Stimulated activated CD4-positive, alpha-beta T cell treated with anti-CD3 and anti-CD28 coated beads, Interleukin-1b, Interleukin-23, amount 100 ng/mL, for 24 hours (primary cell): ENCODE measurements around the gene LUZP2.

Experiments used
- DNase-seq, 4 experiments: peaks; one replicate each; pipeline ENCODE4 v3.0.0-alpha.2; 2020; ENCODE audit warnings: low read depth in 4 of 4, low spot score in 1 of 4

LUZP2 gene

DNA sequence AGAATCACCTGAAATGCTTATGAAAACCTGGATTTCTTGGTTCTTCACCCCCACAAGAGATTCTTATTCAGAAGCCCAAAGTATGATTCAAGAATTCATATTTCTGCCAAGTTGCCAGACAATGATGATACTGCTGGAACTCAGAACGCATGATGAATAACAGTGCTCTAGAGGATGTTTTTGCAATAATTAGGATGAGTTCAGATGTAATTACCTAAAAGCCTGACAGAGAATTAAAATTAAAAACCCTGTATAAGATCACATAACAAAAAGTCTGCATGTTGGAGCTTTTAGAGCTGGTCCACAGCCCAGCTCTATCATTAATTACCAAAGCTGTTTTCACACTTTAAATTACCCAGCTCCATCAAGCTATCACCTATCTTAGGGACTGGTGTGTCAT lies 211.8 kb downstream of the LUZP2 start:
- no peak for DNase-seq

DNA sequence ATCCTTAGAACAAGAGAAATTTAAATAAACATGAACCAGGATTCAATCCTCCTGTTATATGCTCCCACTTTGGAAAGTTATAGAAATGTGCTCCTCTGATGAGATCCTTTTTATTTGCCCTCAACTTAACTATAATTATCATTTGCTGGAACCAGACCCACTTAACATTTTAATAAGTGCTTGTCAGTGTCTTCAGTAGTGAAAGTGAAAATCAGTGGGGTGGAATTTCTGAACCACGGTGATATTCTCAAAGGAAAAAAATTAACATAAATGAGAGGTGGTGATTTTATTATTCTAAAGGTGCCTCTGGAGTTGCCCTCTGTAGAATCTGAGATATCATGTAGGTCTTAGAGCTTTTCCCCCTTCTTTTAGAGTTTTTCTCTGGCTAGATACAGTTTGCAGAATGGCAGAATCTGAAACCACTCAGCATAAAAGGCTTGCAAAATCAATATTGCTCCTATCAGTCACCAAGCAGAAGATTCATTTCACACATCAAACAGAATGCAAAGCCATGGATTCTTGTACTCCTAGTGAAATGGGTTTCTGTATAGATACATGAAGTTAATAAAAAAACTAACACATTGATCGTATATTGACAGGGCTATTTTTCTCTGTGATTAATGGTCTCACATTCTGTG lies 213.2 kb downstream of the LUZP2 start:
- DNase-seq: no peak

GRCh38 chr11:24714601-24715000 lies 217.7 kb downstream of the LUZP2 start:
- no peak for DNase-seq

GRCh38 chr11:24716403-24716802 lies 219.6 kb downstream of the LUZP2 start:
- no peak for DNase-seq

DNA sequence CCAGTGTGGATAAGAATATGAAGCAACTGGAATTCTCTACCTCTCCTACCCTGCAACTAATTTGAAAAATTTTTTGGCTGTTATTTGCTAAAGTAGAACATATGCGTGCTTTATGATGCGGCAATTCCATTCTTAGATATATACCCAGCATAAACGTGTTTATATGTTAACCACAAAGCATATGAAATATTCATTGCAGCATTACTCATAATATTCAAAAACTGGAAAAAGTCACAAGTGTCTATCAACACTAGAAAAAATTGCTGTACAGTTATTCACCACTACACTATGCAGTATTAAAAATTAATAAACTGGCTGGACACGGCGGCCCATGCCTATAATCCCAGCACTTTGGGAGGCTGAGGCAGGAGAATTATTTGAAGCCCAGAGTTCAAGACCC lies 226.4 kb downstream of the LUZP2 start:
- no peak for DNase-seq

GRCh38 chr11:24731554-24731953 lies 234.7 kb downstream of the LUZP2 start:
- DNase-seq: no peak

DNA sequence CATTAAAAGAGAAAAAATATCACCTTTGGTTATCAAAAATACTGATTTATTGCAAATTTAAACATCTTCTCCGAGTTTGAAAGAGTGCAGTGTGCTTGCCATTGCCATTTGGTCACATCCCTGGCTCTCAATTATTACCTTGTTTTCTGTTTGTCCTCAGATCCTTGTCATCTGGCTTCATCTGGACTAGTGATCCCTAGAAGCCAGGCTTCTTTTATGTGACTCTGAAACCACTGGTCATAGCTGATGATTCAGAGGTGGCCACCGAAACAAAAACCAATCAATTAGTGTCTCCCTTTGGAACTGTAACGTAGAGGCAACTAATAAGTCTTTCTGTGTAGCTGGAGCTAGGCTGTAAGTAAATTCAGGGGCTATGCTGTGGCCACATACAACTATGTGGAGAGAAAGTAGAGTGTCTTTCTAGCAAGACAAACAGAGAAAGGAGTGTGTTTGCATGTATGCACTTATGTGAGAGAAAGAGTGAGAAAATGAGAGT lies 237.9 kb downstream of the LUZP2 start:
- no peak for DNase-seq

DNA sequence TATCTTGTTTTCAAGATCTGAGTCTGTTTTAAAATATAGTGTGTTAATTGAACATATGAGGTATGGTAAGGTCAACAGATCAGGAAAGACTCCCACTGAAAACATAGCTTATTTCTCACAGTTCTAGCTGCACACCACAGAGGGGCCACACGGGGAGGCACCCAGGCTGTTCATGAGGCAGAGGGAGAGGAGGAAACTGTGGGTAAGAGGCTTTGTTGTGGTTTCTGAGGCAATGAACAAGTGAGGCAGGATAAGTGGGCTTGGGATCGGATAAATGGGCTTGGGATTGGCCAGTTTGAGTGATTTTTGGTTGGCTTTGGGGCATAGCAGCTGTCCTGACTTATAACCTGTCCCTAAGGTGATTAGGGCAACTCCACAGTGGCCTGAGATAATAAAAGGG lies 242.1 kb downstream of the LUZP2 start:
- DNase-seq: no peak

- no peak for DNase-seq
Measured at GRCh38 chr11:24739637-24740036, 242.8 kb downstream of the LUZP2 start.

- no peak for DNase-seq
Measured at GRCh38 chr11:24747275-24748251, 250.7 kb downstream of the LUZP2 start.

GRCh38 chr11:24748261-24748660 lies 251.4 kb downstream of the LUZP2 start:
- no peak for DNase-seq

- no peak for DNase-seq
Measured at GRCh38 chr11:24754406-24754805, 257.6 kb downstream of the LUZP2 start.

DNA sequence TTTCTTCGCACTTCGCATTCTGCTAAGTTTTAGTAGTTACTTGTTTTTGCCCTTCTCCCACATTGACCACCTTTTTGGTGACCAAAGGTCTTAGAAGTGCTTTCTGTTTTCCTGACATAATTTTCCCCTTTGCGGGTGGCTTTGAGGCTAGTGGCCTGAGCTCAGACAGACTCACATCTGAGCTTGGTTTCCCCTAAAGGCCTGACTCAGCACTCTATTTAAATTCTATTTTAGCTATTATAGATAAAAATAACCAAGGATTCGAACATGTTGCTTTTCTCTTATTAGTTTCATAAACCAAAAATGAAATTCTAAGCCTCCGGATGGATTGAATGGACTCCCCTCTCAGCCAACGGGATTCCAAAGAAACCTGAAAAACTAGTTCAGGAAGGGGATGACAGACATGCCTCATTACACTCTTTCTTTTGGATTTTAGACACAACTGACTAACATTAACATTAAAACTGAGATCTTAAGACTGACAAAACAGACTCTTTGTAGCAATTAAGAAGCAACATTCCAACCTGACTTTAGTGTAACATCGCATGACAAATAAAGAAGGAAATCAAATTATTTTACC lies 258.5 kb downstream of the LUZP2 start:
- DNase-seq: no peak

- DNase-seq: no peak
Measured at GRCh38 chr11:24759742-24760141, 262.9 kb downstream of the LUZP2 start.

DNA sequence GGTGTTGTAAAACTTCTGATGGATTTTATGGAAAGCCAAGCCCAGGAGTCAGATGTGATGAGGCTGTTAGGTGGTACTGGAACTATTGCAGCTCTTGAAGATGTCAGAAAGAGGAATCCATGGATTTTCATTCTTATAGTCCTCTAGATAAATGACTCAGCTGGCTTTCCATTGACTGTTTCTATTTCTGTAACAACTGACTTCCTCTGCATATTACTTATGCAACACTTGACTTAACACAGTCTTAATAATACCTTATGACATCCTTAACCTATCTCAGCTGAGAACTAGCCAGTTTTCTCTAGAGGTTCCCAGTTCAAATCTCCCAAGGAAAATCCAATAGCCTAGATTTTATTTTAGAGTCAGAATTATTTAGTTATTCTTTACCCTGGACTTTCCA lies 263.8 kb downstream of the LUZP2 start:
- no peak for DNase-seq

GRCh38 chr11:24762076-24762475 lies 265.2 kb downstream of the LUZP2 start:
- DNase-seq: no peak

- DNase-seq: no peak
Measured at GRCh38 chr11:24767411-24767810, 270.6 kb downstream of the LUZP2 start.

DNA sequence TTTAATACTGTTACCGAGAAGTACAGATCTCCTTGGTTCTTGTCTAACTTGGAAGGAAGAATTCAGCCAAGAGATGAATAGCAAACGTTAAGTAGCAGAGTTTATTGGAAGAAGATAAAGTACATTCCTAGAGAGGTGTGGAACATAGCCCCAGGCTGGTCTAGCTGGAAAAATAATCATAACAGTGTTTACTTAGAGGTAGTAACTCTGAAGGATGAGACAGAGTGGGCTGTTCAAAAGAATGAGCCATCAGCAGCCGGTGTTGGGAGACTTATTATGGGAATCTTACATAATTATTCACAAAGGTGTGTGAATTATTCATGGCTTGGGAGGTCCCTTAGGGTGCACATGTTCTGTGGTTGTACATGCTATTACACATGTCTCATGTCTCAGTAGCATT lies 276.5 kb downstream of the LUZP2 start:
- DNase-seq: no peak

- DNase-seq: no peak
Measured at GRCh38 chr11:24779791-24780190, 282.9 kb downstream of the LUZP2 start.

DNA sequence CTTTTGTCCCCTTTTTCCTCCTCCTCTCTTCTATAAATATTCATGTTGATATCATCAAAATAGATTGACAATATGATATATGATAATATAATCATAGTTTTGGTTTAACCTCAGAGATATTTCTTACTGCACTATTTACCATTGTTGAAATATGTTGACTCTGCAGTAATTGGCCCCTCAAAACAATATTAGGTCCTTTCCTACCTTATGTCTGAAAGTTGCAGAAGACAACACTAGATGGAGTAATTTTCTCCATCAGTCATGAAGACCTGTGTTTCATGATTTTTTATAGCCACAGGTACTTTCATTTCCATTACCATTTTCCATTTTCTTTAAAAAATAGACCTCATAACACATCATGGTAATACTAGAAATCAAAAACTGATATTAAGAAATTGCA lies 284.4 kb downstream of the LUZP2 start:
- no peak for DNase-seq

- DNase-seq: no peak
Measured at GRCh38 chr11:24793479-24793878, 296.6 kb downstream of the LUZP2 start.

- no peak for DNase-seq
Measured at GRCh38 chr11:24794064-24794463, 297.2 kb downstream of the LUZP2 start.
